K562 (cell line): ENCODE measurements around the gene CNOT10. TPM values are rescaled to one million over a fixed set of nuclear protein-coding genes. Genes with fewer than 3 reads are reported as not detected.
A peak's percentile ranks its signal among the peaks of the same experiment; 100 is the strongest.

ENCODE experiments used
- ARID4B ChIP-seq: sonication (generic); formaldehyde crosslinking; IDR thresholded peaks from 2 replicates; pipeline ENCODE4 v1.8.0; 2022; ENCODE audit warnings: mild to moderate bottlenecking, missing genetic modification reagents
- GABPA ChIP-seq: fragments of 200-800 bp; sonication (Bioruptor generic); conservative IDR thresholded peaks from 2 replicates; pipeline ENCODE4 v1.6.1; 2016; ENCODE audit warnings: low read depth, missing genetic modification characterization, missing compliant biosample characterization
- HDAC1 ChIP-seq, 2 experiments: fragments of 450-650 bp; IDR thresholded peaks; 2 replicates each; pipeline ENCODE4 v1.6.1; 2016 to 2017; ENCODE audit warnings: inconsistent platforms in 1 of 2, mild to moderate bottlenecking in 1 of 2, moderate library complexity in 1 of 2
- LARP7 ChIP-seq: fragments of 450-650 bp; IDR thresholded peaks from 2 replicates; pipeline ENCODE4 v1.6.1; 2016
- MNT ChIP-seq, 2 experiments: fragments of 450-650 bp; conservative IDR thresholded peaks; 2 replicates each; pipeline ENCODE4 v1.6.1; 2017; ENCODE audit warnings: mild to moderate bottlenecking in 2 of 2, moderate library complexity in 2 of 2
- PHF8 ChIP-seq: fragments of 200-600 bp; sonication (generic); IDR thresholded peaks from 2 replicates; pipeline ENCODE4 v1.6.1; 2012; ENCODE audit warnings: mixed run types, mild to moderate bottlenecking, inconsistent platforms, low read length, moderate library complexity, borderline replicate concordance
- PML ChIP-seq: IDR thresholded peaks from 2 replicates; pipeline ENCODE4 v1.6.1; 2012; ENCODE audit warnings: low read length, inconsistent platforms
- RB1 ChIP-seq: fragments of 450-650 bp; IDR thresholded peaks from 2 replicates; pipeline ENCODE4 v1.6.1; 2017; ENCODE audit warnings: low read depth, mild to moderate bottlenecking
- SAFB ChIP-seq: fragments of 200-400 bp; formaldehyde crosslinking; IDR thresholded peaks from 2 replicates; pipeline ENCODE4 v1.6.1; 2017; ENCODE audit warnings: low read depth, low read length, borderline replicate concordance
- YY1 ChIP-seq, 3 experiments: IDR thresholded peaks; 2 replicates each; pipeline ENCODE4 v1.6.1; 2011; ENCODE audit warnings: low read length in 2 of 3, mild to moderate bottlenecking in 2 of 3, moderate library complexity in 2 of 3, borderline replicate concordance in 1 of 3, control low read depth in 1 of 3, low read depth in 1 of 3; ENCODE audit not compliant: insufficient read depth in 3 of 3, insufficient replicate concordance in 2 of 3, control insufficient read depth in 1 of 3, insufficient read length in 1 of 3; ENCODE audit errors: extremely low read depth in 1 of 3
- ZBTB11 ChIP-seq, 3 experiments: fragments of 200-800 bp in 1 of 3; fragments of 250-450 bp in 1 of 3; fragments of 450-650 bp in 1 of 3; sonication (Bioruptor Pico) in 1 of 3; sonication (Bioruptor generic) in 1 of 3; formaldehyde crosslinking in 1 of 3; IDR thresholded peaks; 2 replicates each; pipeline versions ENCODE4 v1.6.1 to v1.8.0; 2016 to 2022; ENCODE audit warnings: mild to moderate bottlenecking in 2 of 3, missing genetic modification characterization in 2 of 3, missing compliant biosample characterization in 1 of 3, moderate library complexity in 1 of 3
- polyA plus RNA-seq, 8 experiments: library from polyadenylated mRNA; depleted of rRNA in 4 of 8; stranded (reverse) in 5 of 8; unstranded in 3 of 8; fragments of >200 nt; fragmentation: Nextera tagmentation in 2 of 8; fragmentation: Illumina TruSeq in 1 of 8; extraction: Ambion mirVana in 2 of 8; extraction: Trizol in 1 of 8; gene quantifications; 2 replicates each; pipeline versions ENCODE4 v1.2.1 to v1.2.3, GENCODE V29; 2011 to 2014; ENCODE audit warnings: inconsistent platforms in 1 of 8, missing spikeins in 1 of 8
- total RNA-seq, 7 experiments: library from RNA; depleted of rRNA in 6 of 7; stranded (reverse); fragments of >200 nt in 6 of 7; fragmentation: Illumina TruSeq in 2 of 7; extraction: Trizol in 2 of 7; gene quantifications; 2 replicates each; pipeline versions ENCODE4 v1.2.1 to v1.2.3, GENCODE V29; 2011 to 2021; ENCODE audit warnings: low replicate concordance in 1 of 7
- TF ChIP-seq, protein P1 (sequence below): sonication (generic); formaldehyde crosslinking; IDR thresholded peaks from 2 replicates; pipeline ENCODE4 v1.8.1; 2023; ENCODE audit warnings: mild to moderate bottlenecking, missing genetic modification reagents

CNOT10 gene
- total and polyA plus RNA-seq, 9 of the 15 experiments (the other 6 are each of a cell fraction or from before 2014, with no cell fraction given) = 35.7 to 114 (median 81.9) TPM

- TF ChIP-seq ARID4B (CRISPR knock-in tag) (peak; percentile 71; the same call in 1 of the 2 replicates), PML (0 out of 2 replicates have a peak, but pooled peaks have one; percentile 32), MNT (conservative IDR thresholded peaks at IDR 0.05) (peak; percentile 62 to 86; a peak in 3 of 4 replicates), HDAC1 (IDR thresholded peaks at IDR 0.05) (peak in 1 of 2 experiments; percentile 66; a peak in 2 of 4 replicates), ZBTB11 (CRISPR knock-in tag; IDR thresholded peaks at IDR 0.05) (peak in 1 of 3 experiments; percentile 69; a peak in 1 of 6 replicates), LARP7 (no peak), YY1 (IDR thresholded peaks at IDR 0.05; ENCODE audit: borderline replicate concordance in 1 of 3, control insufficient read depth in 1 of 3, extremely low read depth in 1 of 3, insufficient read depth in 3 of 3, insufficient read length in 1 of 3, insufficient replicate concordance in 2 of 3, low read depth in 1 of 3, low read length in 2 of 3) (peak in 2 of 3 experiments; percentile 63 to 75), GABPA (tag) (peak; percentile 46), PHF8 (peak; percentile 65; the same call in 1 of the 2 replicates), SAFB (no peak), RB1 (peak; percentile 99)
- TF ChIP-seq, protein P1, sequence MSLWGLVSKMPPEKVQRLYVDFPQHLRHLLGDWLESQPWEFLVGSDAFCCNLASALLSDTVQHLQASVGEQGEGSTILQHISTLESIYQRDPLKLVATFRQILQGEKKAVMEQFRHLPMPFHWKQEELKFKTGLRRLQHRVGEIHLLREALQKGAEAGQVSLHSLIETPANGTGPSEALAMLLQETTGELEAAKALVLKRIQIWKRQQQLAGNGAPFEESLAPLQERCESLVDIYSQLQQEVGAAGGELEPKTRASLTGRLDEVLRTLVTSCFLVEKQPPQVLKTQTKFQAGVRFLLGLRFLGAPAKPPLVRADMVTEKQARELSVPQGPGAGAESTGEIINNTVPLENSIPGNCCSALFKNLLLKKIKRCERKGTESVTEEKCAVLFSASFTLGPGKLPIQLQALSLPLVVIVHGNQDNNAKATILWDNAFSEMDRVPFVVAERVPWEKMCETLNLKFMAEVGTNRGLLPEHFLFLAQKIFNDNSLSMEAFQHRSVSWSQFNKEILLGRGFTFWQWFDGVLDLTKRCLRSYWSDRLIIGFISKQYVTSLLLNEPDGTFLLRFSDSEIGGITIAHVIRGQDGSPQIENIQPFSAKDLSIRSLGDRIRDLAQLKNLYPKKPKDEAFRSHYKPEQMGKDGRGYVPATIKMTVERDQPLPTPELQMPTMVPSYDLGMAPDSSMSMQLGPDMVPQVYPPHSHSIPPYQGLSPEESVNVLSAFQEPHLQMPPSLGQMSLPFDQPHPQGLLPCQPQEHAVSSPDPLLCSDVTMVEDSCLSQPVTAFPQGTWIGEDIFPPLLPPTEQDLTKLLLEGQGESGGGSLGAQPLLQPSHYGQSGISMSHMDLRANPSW = 0 out of 2 replicates have a peak, but pooled peaks have one; percentile 44
Observed at GRCh38 chr3:32781211-32781968, 96.4 kb downstream of the CNOT10 start (continued).
